Activated effector memory CD4-positive, alpha-beta T cell treated with anti-CD3 and anti-CD28 coated beads, Interleukin-2, amount 50 U/mL, for 16 hours (primary cell): ENCODE data around the gene ZBED3.

Experiments
- DNase-seq: peaks from one replicate; pipeline ENCODE4 v3.0.0-alpha.2; 2020

The ZBED3 gene

DNA sequence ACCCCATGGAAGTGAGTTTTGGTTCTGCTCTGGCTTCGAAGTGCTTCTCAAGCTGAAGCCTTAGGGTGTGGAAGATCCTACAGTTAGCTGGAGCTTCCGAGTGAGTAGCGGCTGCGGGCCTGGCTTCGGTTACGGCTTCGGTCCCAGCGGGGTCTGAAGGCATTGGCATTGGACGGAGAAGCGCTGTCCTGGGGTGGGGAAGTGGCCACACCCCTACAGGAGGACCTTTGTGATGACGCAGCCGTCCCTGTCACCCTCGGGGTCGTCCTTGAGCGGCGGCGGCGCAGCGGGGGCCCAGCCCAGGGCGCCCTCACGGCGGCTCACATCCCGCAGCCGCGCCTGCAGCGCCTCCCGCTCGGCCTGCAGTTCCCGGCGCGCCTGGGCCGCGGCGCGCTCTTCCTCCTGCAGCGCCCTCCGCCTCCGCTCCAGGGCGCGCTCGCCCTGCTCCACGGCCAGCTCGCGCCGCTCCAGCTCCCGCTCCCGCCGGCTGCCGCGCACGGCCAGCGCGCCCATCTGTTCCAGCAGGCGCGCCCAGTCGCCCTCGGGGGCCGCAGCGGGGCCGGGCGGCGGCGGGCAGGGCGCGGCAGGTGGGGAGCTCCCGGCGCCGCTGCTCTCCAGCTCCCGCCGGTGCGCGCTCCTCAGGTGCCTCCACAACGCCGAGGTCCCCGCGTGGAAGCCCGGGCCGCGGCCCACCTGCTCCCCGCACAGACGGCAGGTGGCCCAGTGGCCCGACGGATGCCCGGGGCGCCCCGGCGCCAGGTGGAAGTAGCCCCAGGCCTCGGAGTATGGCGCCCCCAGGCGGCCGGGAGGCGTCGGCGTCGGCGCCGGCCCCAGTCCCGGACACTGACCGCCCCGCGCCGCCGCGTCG, 9.9 kb downstream of the ZBED3 start:
- peak; percentile 83 for DNase-seq

DNA sequence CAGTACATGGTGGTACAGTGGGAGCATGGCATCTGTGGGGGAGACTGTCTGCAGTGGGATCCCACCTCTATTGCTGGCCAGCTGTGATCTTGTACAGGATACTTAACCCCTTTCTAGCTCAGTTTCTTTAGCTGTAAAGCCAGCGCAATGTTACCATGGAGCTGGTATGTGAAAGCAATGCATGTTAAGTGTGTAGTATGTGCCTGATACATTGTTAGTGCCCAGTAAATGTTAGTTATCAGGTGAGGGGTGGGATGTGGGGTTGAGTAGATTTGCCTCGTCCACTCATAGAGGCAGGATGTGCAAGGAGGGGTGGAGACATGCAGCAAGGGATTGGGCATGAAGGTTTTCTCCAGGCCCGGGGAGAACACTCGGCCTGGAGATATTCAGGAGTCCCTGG, 12.3 kb downstream of the ZBED3 start:
- no peak for DNase-seq

DNA sequence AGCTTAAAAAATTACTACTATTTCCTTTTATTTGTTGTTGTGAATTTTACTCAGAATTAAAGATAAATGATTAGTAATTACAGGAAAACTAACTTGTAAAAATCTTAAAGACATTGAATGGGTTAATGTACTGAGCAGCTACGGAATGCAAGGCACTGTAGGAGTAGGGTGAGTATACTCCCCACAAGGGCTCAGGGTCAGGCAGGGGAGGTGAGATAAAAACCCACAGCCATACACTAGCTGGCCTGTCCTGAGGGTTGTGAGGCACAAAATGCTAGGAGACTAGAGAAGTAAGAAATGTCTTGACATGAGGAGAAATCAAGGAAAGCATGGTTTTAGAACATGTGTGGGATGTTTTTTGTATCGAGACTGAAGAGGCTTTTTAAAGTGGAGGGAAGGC, 13.4 kb downstream of the ZBED3 start:
- DNase-seq, result no peak

DNA sequence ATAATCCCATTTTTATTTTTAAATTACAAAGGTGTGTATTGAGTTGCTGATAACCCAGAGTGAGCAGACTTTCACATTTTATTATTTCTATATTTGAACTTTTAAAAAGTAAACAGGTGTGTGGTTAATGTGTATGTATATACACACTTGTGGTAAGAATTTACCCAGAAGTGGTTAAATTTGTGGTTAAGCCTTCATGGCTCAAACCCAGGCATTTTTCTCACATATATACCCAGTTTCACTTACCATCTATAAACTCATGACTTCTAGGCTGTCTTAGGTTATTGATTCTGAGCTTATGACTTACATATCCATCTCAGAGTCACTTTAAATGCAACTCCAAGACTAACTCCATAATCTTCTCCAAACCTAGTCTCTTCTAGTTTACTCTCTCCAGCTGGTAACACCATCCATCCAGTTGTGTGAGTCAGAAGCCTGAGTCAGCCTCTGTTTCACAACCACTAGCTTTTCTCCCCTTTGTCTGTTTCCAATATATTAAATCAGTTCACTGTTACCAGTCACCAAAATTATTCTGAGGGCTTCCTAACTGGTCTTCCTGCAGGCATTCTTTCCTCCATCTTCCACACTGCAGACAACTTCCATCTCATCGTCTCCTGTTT, 20.2 kb downstream of the ZBED3 start:
- DNase-seq, result no peak

DNA sequence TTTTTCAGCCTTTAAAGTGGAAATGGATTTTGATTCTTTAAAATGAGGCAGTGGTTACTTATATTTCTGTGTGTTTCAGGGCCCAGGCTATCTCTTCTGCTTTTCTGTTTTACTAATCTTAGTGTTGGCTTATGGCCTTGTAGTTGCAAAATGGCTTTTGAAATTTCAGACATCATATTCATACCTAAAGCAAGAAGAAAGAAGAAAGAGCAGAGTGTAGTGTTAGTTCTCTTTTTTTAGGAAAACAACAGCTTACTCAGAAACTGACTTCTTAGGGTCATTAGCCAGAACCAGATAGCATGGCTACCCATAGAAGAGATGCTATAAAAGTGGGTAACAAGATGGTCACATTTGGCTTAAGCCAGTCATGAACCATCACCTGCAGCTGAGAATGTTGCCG, 20.9 kb downstream of the ZBED3 start:
- DNase-seq, result no peak

DNA sequence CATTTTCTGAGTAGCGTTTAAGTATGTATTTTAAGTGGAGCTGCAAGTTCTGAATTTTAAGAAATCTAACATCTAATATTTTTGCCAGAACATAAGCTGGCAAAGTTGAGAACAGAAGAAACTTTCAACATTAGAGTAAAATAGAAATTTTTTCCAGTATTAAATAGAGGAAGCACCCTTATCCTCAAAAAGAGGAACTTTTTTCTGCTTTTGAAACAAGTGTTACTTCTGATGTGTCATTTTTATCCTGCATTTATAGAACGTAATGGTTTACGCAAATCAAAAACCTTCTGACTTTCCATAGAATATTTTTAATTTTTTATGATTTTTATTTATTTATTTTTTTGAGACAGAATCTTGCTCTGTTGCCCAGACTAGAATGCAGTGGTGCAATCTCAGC, 21.8 kb downstream of the ZBED3 start:
- no peak for DNase-seq

DNA sequence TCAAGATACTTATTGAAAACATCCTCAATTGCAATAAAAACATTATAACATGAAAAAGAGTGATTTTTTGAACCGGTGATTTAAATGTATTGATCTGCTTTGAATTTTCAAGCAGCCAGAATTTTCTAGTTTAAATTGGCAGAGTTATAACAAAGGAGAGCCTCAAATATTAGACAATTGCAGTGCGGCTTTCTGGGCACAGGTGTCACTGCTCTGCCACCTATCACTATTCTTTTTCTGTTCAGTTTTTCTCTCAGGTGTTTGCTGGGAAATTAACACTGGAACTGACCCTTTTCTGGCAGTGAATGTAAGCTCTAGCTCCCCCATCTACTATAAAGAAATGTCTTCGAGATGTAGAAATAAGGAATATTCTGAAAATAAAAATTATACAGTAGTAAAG, 23.0 kb downstream of the ZBED3 start:
- no peak for DNase-seq

DNA sequence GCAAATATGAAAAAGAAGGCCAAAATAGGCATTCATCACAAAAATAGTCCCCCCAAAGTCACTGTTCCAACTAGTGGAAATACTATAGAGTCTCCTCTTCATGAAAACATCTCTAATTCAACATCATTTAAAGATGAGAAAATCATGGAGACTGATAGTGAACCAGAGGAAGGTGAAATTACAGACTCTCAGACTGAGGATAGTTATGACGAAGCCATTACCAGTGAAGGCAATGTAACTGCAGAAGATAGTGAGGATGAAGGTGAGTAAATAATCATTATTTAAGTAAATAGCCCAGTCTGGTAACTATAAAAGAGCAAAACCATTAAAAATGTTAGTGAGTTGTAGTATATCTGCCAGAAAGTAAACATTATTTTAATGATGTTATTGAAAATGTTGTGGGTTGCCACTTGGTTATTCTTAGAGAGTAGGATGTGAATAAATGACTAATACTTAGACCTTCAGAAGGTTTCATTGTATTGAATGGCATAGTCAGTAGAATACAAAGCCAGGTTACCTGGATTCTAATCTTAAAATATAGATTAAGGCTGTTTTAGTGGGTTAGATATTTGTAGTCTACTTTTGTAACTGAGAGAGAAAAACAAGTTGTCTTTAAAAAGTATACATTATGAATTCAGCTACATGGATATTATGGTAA, 40.5 kb downstream of the ZBED3 start:
- no peak for DNase-seq

DNA sequence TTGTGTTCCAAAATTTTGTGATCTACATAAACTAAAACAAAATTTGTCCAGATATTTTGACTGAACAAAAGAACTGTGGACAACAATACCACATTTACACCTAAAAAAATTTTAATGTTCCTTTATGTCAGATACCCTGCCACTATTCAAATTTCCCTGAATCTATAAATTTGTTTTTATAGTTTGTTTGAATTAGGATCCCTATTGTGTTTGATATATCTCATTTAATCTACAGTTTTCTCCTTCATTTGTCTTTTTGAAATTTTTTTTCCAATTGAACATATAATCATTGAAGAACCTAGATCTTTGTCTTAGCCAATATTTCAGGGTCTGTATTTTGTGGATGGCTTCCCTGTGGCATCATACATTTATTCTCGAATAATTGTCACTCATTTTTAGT, 51.1 kb downstream of the ZBED3 start:
- DNase-seq, result no peak

DNA sequence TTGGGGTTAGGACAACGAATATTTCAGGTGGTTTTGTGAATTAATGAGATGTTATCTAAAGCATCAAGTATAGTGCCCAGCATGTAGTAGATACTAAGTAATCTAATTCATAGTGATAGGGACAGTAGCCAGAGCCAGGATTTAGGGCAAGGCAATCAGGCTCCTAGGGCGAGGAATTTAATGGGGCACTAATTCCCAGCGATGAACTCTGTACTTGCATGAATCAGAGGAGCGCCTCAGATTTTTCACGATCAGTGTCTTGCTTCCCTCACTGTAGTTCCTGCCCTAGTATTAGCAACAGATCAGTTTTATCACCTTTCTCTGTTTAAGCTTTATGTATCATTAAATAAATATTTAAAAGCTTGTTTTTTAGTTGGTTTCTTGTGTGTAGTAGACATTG, 53.7 kb downstream of the ZBED3 start:
- no peak for DNase-seq

DNA sequence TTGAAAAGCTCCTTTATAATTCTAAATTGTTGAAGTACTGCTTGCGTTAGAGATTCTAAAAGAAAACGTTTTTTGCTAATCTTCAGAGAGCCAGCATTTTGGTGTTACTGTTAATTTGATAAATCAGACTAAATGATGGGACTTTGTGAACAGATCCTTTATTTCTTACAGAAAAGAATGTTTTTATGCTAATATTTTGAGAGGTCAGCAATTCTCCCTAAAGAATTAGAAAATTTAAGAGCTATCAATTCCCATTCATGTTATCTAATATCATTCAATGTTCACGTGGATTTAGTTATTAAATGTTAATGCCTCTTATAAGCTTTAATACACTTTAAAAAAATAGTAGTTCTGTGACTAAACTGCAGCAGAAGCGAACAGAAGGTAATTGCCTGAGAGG, 54.5 kb downstream of the ZBED3 start:
- DNase-seq, result no peak

DNA sequence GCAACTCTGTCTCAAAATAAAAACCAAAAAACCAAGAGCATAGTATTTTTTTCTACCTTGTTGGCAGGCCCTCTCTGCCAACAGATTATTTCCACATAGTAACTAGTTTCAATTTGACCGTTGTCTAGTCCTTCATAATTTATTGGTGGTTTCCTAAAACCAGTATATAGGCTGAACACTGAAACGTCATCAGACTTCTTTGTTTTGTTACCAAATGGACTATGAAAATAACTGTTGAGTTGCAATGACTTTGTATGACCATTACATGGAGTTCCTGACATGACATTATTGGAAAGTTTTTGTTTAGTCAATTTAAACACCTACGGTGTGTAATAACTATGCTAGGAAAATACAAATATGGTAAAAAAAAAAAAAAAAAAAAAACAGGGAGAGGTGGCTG, 55.2 kb downstream of the ZBED3 start:
- DNase-seq, result no peak

DNA sequence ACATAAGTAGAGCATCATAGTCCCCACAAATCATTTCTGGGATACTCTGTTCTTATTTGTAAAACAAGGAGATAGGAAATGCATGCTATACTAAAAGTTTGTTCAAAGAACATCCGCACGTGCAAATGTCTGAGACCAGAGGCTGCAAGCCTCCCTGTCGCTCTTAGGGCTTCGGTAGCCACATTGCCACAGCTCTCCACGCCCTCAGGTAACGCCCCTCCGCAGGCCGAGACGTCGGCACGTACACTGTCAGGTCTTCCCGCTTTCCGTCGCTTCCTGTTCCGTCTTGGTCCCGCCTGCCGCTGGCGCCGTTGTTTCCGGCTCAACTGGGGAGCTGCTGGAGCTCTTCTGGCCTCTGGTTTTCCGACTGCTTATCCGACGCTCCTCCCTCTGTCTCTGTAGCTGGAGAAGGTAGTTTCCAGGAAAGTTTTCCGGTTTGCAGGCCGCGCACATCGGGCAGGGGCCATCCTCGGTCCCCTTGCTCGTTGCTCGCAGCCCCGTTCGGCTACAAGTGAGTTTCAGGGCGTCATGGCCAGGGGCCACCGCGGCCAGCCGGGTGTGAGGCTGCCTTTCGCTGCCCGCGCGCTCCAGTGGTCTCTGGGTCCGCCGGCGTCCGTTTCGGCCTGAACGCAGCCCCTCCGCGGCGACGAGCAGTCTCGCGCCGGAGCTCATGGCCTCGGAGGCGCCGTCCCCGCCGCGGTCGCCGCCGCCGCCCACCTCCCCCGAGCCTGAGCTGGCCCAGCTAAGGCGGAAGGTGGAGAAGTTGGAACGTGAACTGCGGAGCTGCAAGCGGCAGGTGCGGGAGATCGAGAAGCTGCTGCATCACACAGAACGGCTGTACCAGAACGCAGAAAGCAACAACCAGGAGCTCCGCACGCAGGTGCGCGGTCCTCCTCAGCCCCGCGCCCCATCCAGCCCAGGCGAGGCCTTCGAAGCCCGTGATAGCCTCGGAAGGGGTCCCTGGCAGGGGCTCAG, 56.7 kb downstream of the ZBED3 start, which contains the start of gene AGGF1:
AGGF1 (plus strand) TSS at position 308 of the 975 bp plus-strand sequence; CDS start at position 671, 363 bp downstream.
- DNase-seq, result peak; percentile 96

DNA sequence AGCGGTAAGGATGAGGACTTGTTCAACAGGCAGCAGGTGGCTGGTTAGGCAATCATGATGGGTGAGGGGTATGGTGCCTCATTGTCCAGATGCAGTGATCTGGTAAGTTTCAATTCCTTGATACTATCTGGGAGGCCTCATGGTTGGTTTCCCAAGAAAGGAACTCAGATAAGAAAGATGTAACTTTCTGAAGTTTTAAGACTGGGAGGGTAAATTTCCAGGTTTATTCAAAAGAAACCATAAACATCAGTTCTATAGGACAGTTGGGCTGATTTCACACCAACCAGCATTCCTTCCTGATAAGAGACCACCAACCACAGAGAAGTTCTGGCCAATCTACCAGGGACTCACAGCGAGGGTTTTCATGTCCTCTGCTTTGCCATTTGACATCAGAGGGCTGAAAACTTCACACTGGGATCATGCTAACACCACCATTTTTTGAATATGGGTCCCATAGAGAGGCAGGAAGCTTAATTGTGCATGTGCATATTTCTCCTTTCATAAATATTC, 57.7 kb downstream of the ZBED3 start:
- DNase-seq, result no peak

DNA sequence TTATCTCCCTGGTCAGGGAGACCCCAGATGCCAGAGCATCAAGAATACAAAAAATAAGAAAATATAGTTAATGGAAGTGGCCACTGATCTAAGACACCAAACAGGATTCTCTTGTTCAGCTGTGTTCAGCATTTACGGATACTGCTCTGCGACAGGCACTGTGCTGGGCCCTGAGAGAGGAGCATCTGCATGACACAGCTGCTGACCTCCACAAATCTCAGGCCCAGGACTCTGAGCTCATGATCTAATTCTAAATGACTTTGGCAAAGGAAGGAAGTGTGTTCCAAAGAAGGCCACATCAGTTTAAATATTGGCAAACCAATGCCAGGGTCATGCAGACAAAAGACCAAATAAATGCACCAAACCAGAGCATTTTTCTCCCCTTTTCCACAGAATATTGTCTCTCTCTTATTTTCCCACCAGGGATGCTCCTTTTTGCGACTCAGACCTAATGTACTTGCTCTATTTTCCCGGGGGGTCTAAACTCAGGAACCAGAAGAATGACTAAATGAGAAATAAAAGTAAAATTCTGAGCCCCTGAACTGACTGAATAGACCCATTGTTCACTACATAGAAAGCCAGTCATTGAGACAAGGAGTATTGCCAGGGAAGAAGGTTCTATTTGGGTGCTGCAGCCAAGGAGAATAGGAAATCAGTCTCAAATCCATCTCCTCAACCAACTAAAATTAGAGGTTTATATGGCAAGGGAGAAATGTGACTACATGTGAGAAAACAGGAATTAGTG, 58.3 kb downstream of the ZBED3 start:
- DNase-seq, result no peak

DNA sequence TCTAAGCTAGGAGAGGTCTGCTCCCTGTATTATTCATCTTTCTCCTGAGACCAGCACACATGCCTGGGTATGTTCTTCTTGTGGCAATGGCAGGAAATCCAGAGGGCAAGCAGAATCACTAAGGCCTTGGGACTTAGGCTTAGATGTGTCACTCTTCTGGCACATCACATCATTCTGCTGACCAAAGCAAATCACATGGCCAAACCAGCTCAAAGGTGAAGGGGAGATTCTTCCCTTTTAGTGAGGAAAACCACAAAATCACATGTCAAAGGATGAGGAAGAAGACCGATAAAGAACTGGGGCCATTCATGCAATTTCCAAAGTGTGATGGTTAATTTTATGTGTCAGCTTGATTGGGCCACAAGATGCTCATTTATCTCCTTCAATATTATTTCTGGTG, 62.6 kb downstream of the ZBED3 start:
- DNase-seq, result no peak

DNA sequence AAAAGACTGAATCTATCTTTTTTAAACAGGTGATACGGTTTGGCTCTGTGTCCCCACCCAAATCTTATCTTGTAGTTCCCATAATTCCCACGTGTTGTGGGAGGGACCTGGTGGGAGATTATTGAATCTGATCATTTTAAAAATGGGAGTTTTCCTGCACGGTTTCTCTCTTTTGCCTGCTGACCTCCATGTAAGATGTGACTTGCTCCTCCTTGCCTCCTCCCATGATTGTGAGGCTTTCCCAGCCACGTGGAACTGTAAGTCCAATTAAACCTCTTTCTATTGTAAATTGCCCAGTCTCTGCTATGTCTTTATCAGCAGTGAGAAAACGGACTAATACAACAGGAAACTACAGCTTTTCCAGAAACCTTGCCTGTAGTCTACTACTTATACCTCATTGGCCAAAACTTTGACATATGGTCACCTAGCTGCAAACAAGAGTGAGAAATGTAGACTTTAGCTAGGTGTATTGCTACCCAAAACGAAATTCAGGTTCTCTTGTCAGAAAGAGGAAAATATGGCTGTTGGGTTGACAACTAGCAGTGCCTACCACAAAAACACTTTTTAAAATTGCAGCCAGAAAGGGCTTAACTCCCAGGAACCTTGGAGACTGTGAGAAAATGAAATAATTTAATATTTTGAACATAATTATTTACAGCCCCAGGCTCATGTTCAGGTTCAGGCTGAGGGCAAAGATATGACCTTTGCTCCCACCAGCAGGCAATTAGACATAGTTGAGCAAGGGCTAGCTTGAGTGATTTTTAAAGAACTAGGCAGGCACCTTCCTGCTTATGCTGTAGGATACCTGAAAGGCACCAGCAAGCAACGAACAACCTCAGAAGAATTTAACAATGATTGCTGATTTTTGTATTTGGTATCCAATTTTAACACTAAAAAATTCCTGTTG, 64.3 kb downstream of the ZBED3 start:
- DNase-seq, result no peak
